RKO (cell line): Measurements from ENCODE around the gene KIRREL3.

Experiments used
- DNase-seq: peaks from one replicate; pipeline ENCODE4 v3.0.0-alpha.2; 2016; ENCODE audit warnings: low spot score

Gene KIRREL3

DNA sequence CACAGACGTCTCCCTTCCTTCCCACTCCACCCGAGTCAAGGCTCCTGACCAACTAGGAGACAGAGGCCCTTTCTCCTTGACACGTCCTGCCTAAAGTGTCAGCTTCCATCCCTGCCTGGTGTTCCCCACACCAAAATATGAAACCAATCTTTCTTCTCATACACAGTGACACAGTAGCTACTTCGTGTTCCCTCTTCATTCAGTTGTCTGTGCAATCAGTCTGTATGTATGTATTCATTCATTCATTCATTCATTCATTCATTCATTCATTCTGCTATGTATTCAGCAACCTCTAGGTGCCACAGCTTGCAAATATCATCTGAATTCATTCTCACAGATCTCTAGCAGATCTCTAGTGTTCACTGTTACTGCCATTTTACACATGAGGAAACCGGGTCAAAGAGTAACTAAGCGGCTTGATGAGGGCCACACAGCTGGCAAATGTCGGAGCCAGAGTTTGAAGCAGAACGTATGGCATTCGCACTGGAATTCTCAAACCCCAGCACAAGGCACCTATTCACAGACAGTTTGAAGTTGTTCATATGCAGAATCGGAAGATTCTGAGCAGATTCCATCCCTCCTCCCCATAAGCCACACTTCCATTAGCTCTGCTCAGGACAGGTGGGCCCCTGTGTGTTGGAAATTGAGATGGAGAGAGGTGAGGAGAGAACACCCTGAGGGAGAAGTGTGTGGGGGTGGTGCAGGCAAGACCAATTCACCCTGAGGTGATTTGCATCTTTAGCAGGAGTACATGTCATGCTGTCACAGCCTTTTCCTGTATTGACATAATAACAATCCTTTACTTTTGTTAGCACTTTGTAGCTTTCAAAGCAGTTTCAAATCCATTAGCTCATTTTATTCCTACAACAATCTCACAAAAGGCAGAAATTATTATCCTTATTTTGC, 369.4 kb downstream of the KIRREL3 start:
- DNase-seq: no peak

DNA sequence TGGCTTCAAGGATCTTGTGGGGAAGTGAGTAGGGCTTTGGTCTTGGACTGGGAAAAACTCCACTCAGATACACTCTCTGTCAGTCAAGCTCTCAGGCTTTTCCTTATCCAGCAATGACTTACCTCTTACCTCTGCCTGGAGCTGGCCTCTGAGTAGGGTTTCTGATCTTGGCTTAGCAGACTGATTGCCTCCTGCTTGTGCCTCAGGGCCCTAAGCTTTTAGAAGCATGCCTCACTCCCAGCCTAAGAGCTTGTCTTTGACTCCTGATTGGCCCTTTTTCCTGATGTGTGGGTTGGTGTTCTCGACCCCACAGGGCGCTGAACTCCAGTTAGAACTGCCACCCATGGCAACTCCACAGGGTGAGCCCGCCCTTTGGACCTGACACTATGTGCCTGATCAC, 370.1 kb downstream of the KIRREL3 start:
- DNase-seq: no peak

DNA sequence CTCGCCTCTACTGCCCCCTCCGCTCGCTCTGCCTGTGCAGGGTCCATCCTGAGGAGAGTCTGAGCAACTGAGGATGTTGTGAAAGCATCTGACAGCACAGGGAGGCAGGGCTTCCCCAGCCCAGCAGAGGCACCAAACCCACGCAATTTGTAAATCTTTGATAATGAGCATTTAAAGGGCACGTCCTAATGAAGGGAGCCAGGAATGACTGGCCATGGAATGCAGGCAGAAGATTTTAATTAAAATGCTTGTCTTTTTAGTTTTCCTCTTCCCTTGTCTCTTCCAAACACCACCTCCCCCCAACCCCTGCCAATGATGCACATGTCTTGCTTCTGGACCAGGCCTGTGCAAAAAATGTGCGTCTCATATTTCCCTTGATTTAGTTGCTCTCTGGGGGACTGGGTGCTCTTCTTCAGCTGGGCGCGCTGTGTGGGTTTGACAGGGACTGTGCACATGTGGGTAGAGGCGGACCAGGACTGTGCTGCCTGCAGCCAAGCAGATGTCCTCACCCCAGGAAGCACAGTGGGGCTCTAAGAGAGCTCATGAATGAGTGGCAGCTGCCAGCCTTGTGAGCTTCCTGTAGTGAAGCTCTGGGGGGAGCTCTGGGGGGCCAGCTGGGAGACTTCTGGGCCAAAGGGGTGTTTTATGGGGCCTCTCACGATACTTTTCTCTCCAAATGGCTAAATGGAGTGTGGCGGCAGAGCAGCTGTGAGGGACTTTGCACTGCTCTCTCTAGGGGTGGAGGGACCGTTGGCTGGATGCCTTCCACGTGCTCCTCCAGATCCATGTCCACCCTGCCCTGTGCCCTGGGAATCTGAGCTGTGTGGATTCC, 371.6 kb downstream of the KIRREL3 start:
- no peak for DNase-seq

DNA sequence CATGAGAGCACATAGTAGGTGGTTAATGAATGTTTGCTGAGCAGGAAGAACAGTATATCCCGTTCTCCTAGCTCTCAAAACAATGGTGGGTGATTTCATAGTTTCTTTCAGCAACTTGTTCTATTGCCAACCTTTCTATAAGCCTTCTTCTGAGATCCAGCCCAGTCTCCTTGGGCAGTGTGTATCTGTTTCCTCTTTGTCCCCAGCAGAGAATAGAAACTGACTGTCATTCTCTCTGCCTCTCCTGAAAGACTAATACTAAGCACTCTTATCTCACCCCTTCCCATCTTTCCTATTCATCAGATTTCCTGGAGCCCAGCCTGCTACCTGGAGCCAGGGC, 372.1 kb downstream of the KIRREL3 start:
- no peak for DNase-seq

DNA sequence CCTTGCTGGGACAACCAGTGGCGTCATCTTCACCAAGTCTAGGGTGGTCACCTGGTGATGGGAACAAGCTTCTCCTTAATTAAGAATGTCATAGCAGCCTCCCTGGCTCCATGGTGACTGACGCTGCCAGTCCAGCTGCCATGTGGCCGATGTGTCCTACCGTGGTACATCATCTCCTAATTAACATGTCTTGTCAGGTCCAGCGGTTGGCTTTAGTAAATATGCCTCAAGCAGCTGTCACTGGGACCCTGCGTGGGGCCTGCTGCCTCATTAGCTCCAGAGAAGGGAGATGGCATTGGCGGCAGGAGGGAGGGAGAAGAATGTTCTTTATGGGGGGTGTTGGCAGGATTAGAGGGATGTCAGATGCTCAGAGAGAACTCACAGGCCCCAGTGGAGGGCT, 373.1 kb downstream of the KIRREL3 start:
- DNase-seq: no peak

DNA sequence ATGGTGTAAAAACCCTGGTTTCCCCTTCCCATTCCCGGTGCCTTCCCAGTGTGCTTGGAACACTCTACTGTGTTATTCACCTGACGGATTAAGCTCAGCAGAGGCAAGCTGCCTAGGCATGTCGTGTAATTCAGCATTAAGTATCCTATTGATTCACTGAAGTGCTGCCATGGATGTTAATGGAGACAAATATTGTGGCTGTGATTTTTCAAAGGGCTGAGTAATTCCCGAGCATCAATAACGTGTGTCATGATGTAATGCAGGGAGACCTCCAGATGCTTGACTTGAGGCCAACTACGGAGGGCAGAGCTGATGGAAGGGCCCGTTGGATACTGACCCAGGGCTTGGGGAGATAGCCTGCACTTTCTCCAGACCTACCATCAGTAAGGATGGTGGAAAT, 376.1 kb downstream of the KIRREL3 start:
- no peak for DNase-seq

DNA sequence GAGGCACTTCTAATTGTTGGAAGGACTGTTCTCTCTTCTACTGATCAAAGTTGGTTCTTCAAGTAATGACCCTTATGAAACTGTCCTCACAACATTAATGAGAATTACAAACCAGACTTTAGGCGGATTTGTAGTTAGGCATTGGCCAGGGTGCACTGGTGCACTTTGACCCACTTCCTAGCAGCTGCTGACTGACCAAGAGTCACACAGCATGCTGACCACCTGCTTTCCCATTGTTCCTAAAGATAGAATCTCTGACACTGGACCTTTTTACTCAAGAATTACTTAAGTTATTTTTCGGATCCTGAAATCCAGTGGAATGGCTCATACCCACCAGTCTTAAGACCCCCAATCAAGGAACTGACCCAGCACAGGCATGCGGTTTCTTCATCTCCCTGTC, 381.1 kb downstream of the KIRREL3 start:
- DNase-seq: no peak

DNA sequence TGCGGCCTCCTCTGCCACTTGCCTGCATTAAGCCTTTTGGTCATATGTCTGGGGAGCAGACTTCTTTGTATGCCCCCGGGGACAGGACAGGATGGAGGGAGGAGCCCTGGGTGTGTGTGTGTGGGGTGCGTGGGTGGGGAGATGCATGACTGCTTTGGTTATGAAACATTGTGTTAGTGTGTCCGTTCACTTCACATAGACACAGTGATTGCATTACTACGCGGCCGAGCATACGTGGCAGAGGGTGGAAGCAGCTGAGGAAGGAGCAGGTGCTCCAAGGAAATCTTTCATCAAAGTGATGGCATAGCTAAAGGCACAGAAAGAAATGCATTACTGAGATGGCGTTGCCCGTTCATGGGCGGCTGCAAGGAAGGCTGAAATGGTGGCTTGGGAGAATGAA, 384.7 kb downstream of the KIRREL3 start:
- no peak for DNase-seq

DNA sequence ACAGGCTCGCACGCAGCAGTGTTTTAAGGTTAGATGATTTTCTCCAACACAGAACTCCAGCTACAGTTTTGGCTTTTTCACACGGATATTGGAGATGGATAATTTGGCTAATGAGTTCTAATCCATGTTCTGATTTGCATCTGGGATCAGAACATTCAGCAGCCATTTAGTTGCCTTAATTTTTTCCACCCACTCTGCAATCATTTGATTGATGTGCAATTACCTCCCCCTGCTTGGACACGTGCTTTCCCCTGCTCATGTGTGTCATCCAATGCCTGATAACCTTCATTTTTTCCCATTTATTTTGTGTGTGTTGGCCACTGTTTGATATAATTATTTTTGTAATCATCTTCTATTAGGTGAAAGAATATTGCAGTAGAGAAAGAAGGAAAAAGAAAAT, 387.3 kb downstream of the KIRREL3 start:
- no peak for DNase-seq

DNA sequence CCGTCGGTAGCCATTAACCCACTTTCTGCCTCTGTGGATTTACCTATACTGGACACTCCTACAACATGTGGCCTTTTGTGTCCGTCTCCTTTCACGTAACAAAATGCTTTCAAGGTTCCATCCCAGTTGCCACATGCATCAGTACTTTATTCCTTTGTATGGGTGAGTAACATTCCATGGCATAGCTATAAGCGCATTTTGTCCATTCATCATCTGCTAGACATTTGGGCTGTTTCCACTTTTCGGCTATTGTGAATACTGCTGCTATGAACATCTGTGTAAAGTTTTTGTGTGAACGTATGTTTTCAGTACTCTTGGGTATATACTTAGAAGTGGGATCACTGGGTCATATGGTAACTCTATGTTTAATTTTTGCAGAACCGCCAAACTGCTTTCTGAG, 387.9 kb downstream of the KIRREL3 start:
- no peak for DNase-seq

DNA sequence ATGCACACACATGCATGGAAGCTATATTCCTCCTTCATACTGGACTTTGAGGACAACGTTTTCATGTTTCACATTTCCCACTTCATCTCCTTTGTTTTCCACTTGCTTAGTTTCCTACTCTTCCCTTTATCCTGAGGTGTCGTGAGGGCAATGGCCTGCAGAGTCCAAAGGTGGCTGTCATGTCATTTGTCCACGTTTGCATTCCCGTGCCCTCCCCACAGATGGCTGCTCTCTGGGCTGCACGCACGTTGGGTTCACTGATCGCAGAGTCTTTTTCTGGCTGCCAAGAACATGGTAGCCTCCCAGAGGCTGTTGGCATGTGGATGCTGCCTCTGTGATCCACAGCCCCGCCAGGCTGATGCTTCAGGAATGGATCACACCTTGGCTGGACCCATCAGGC, 389.1 kb downstream of the KIRREL3 start:
- DNase-seq: no peak

DNA sequence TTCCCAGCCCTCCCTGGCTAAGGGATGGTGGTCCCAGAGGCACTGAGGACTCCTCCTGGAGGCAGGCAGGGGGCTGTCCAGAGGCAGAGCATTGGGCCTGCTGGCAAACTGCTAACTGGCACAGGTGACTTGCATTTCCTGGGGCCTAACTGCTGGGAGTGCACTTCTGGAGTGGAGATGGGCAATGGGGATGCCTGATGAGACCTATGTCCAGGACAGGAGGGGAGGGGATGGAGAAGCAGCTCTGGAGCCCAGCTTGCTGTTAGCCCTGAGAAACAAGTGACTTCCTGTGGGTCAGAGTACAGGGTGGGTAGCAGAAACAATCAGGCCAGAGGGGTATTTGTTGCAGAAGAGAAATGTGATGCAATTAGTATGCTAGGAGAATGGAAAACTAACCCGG, 391.9 kb downstream of the KIRREL3 start:
- no peak for DNase-seq

DNA sequence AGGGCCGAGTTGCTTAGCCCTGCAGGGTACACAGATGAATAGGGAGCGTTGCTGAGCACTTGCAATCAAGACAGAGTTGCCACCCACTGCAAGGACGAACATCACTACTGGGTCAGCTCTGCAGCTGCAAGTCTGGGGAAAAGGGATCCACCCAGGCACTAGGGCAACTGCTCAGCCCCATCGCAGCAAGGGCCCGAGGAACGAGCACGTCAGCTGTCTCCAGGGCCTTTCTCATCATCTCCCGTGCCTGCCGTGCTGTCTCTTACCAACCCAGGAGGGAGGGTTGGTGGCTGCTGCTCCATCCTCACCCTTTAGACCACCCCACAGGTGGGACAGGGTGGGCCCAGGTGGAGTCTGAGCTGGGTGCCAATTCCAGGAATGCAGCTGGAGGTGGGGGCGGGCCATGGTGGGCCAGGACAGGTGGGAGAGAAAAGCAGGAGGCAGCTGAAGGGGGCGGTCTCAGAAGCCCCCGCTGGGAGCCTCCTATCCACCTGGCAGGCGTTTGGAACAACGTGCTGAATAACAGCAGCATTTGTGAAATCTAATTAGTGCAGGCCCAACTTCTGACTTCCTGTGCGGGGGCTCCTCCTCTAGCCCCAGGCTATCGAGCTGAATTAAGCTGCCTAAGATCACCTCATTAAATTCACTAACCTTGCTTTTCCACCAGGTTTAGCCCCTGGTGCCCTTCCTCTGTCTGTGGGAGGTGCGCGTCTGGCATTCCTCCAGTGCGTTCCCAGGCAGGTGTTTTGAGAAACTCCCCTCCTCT, 392.6 kb downstream of the KIRREL3 start:
- DNase-seq: no peak

DNA sequence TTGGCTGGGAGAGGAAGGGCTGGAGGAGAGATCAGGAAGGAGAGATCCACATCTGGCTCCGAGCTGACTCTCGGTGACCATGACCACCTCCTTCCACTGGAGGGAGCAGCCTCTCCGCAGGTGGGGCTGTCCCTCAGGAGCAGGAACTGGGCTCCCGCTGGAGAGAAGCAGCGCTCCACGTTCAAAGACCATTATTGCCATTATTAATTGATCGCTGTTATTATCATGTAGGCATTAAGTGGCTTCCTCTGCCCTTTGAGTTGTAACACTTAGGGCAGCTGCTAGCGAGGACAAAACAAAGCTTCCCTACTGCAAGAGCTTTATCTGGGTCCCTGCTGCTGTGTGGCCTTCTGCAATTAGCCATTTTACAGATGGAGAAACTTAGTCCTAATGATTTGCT, 393.2 kb downstream of the KIRREL3 start:
- peak; percentile 52 for DNase-seq

DNA sequence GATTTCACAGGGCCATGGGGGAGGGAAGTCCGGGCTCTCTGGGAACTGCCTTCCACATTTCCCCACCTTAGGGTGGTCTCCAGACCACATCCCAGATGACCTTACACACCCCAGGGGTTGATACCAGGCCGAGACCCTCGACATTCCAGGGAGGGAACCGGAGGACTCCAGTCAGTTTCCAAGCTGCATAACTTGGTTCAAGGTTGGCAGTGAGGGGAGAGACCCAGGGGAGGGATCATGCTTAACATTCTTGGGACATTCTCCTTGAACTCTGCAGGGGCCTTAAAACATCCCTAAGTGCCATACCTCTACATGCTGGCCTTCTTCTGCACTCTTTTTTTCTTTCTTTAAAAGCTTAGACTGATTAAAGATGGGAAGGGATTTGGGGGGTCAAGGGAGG, 394.1 kb downstream of the KIRREL3 start:
- DNase-seq: no peak

DNA sequence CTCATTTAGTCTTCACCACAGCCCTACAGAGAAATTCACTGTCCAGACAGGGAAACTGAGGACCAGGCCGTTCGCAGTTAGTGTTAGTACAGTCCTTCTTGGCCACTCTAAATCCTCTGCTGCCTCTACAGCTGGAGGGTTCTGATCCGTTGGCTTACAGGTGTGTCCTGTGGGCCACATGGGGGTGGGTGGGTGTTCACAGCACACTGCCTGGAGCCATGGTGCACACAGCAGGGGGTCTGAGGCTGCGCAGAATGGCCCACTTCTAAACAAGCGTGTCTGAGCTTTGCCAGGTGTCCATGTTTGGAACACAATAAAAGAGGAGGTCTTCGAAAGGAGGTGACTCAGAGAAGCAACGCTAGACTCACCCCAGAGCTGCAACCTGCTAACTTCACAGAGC, 396.1 kb downstream of the KIRREL3 start:
- no peak for DNase-seq

DNA sequence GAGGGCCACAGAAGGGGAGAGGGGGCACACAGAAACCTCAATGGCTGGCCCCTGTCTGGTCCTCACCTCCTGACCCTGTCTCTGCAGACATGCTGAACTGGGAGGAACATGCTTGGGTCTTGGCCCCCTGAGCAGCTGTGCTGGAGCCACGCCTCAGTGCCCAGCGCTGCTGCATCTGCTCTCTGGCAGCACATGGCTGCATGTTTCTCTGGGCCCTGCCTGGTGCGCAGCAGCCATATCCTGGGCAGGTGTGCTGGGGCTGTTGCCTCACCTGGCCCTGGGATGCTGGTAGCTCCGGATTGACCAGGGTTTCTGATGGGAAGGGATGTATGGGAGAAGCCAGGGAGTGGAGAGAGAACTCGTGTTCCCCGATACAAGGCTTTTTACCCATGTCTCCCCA, 397.1 kb downstream of the KIRREL3 start:
- no peak for DNase-seq

DNA sequence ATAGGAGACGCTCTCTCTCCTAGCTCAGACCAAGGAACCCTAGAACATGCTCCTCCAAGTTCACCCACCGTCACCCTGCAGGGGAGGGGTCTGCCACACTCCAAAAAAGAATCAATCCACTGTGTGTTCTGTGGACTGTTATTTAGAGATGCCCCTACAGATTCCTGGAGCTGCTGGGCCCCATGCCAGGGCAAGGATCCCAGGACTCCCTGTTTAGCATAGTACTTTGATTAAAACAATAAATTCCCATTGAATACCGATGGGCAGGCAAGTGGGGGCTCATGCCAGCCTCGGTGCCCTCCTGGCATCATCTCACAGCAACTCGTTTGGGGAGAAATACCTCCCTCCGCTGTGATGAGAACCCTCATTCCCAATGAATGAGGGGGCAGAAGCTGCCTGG, 397.6 kb downstream of the KIRREL3 start:
- DNase-seq: no peak

DNA sequence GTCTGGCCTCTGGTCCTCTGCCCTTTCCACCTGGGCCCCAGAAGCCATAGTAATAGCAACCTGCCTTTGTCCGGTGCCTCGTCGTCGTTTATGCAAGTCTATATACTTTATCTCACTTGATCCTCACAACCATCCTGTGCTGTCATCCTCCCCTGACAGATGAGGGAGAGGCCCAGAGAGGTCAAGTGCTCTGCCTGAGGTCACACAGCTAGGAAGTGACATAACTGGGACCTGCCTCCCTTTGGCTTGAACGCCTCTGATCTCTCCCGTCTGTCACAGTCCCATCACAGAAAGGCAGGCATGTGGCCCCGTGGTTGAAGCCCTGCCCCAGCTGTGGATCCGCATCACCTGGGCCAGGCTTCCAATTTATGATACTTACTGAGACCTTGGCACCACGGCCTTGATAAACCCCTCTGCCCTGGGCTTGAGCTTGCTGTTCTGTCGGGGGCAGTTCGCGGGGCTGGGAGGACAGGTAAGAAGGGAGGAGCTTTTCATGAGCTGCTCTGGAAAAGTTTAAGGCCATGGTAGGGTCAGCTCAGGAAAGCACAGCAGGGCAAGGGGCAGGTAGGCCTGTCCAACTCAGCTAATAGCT, 398.1 kb downstream of the KIRREL3 start:
- no peak for DNase-seq

DNA sequence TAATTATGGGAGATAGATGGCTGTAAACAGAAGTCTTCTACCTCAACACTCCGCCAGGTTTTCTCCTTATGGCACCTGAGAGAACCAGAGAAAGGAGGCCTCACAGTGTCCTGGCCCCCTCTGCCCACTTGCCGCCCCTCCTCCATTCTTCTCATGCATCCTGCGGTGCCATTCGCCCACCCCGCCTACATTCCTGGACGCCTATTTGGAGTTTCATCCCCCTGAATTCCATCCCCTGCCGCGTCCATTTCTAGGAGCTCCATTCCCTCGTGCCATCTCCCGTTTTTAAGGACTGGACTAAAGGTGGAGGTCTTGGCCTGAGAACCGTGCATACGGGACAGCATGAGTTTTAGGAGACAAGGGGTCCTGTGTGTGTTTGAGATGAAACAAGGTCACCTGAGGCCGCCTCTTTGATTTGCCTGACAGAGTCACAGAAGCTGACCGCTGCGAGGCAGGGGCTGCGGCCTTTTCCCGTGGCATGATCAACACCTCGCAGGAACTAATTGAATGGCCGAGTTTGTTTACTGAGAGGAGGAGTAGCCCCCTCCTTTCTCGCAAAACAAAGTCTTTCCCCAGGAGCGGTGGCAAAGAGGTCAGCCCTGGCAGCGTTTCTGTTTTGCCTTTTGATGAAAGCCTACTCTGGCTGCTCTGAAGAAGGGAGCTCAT, 398.9 kb downstream of the KIRREL3 start:
- no peak for DNase-seq

DNA sequence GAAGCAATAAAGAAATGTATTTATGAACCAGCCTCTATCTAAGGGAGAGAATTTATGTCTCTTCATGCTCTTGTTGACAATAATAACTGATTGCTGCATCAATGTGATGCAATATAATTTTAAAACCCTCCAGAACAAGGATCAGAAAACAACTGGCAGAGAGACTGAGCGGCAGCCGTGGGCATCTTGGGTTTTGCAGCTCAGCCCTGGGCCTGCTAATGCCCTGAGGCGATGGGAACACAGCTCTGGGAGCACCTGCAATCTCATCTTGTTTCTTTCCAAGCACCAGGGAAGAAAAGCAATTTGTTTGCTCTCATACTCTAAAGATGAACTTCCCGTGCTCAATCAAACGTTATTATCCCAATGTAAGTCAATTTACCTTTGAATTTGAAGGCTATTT, 399.4 kb downstream of the KIRREL3 start:
- DNase-seq: no peak
